GM12875 (cell line): Measurements from ENCODE around the gene PTPRM.

Experiments used
- H3K4me3 ChIP-seq: one replicate; pipeline ENCODE4 v1.5.1; 2011; ENCODE audit warnings: low read depth, low read length, control low read depth
- TF ChIP-seq, protein P1 (sequence below): IDR thresholded peaks from 2 replicates; pipeline ENCODE4 v1.5.1; 2011; ENCODE audit warnings: low read depth, mild to moderate bottlenecking, control low read depth, inconsistent platforms, low read length, moderate library complexity, borderline replicate concordance; ENCODE audit not compliant: insufficient read depth

PTPRM gene

DNA sequence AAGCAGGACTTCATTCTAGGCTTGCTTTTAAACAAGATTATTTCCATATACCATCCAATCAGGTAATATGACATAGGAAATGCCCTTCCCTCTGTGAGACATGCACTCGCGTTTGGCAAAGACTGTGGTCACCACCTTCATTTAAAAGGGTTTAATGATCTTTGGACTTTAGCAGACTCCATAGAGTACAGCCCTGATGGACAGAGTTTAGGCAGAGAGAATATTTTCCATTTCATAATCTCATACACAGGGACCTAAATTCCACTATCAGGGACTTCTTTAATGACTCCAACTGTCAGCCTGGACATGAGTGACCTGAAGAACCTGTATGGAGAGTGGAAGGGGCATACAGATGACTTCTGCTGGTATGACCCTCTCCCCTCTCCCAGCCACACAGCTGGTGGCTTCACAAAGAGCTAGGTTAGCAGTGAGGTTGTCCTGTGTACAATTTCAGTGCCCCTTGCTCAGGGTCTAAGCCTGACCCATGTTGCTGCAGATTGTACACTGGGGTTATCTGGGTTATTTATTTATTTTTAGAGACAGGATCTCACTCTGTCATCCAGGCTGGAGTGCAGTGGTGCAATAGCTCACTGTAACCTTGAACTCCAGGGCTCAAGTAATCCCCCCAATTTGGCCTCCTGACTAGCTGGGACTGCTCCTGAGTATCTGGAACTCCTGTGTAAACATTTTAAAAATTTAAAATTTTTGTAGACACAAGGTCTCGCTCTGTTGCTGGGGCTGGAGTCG lies 59.2 kb downstream of the PTPRM start:
- H3K4me3 ChIP-seq = no peak overlapping the region
- TF ChIP-seq, protein P1, sequence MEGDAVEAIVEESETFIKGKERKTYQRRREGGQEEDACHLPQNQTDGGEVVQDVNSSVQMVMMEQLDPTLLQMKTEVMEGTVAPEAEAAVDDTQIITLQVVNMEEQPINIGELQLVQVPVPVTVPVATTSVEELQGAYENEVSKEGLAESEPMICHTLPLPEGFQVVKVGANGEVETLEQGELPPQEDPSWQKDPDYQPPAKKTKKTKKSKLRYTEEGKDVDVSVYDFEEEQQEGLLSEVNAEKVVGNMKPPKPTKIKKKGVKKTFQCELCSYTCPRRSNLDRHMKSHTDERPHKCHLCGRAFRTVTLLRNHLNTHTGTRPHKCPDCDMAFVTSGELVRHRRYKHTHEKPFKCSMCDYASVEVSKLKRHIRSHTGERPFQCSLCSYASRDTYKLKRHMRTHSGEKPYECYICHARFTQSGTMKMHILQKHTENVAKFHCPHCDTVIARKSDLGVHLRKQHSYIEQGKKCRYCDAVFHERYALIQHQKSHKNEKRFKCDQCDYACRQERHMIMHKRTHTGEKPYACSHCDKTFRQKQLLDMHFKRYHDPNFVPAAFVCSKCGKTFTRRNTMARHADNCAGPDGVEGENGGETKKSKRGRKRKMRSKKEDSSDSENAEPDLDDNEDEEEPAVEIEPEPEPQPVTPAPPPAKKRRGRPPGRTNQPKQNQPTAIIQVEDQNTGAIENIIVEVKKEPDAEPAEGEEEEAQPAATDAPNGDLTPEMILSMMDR = no peak

GRCh38 chr18:7626922-7627440 lies 59.9 kb downstream of the PTPRM start:
- no peak overlapping the region for H3K4me3 ChIP-seq
- TF ChIP-seq, protein P1 = no peak

- H3K4me3 ChIP-seq = no peak overlapping the region
- TF ChIP-seq, protein P1 = no peak
These were observed 62.3 kb downstream of the PTPRM start for GRCh38 chr18:7629416-7629815.

GRCh38 chr18:7630731-7631442 lies 63.8 kb downstream of the PTPRM start:
- TF ChIP-seq, protein P1 = no peak
- H3K4me3 ChIP-seq = no peak overlapping the region

- no peak overlapping the region for H3K4me3 ChIP-seq
- TF ChIP-seq, protein P1 = no peak
These were observed 65.3 kb downstream of the PTPRM start for GRCh38 chr18:7632152-7633098.

GRCh38 chr18:7633171-7633570 lies 66.1 kb downstream of the PTPRM start:
- H3K4me3 ChIP-seq = no peak overlapping the region
- TF ChIP-seq, protein P1 = no peak
